Measurements from ENCODE around the gene NOL3. TPM values are rescaled to one million over a fixed set of nuclear protein-coding genes. Genes with fewer than 3 reads are reported as not detected.

Gene NOL3
- total RNA-seq, 1 donor from 2014 or later = 55.6 TPM

GRCh38 chr16:67182288-67182687, 11.9 kb downstream of the NOL3 start:
- Histone ChIP-seq H3K9me3 (no peaks in the 10 kb centered on the region), H3K27me3 (ENCODE audit: low read depth) (no peaks in the 10 kb centered on the region), H3K27ac (no peak overlapping the region), H3K36me3 (no peaks in the 10 kb centered on the region), H3K4me3 (no peak overlapping the region), H3K4me1 (peaks cover 61% of the 10 kb centered on the region)
- no peak for TF ChIP-seq CTCF (IDR thresholded peaks at IDR 0.05)
- no peak for DNase-seq
- ATAC-seq = no peak
- intact Hi-C loops (cut with DNase I) = no loop called here

- DNase-seq = no peak
- Histone ChIP-seq H3K27ac (peak overlapping the region; percentile 94), H3K27me3 (ENCODE audit: low read depth) (no peaks in the 10 kb centered on the region), H3K36me3 (no peaks in the 10 kb centered on the region), H3K4me1 (peaks cover 52% of the 10 kb centered on the region), H3K4me3 (peak overlapping the region; percentile 73), H3K9me3 (no peaks in the 10 kb centered on the region)
- intact Hi-C loops (cut with DNase I) = no loop called here
- TF ChIP-seq CTCF (IDR thresholded peaks at IDR 0.05) = no peak
- ATAC-seq = no peak
These were observed 12.9 kb downstream of the NOL3 start for GRCh38 chr16:67183284-67183626.

- intact Hi-C loops (cut with DNase I) = no loop called here
- ATAC-seq (peak; percentile 96), DNase-seq (peak; percentile 95)
- peak within 1 kb of the TSS; percentile 73 for H3K4me3 ChIP-seq
- no peak for TF ChIP-seq CTCF (IDR thresholded peaks at IDR 0.05)
- no peaks in the 10 kb centered on the region for H3K27me3 ChIP-seq (ENCODE audit: low read depth)
- no peaks in the 10 kb centered on the region for H3K36me3 ChIP-seq
- H3K27ac ChIP-seq = peak within 1 kb of the TSS; percentile 94
- peaks cover 46% of the 10 kb centered on the region for H3K4me1 ChIP-seq
- H3K9me3 ChIP-seq = no peaks in the 10 kb centered on the region
These were observed 13.5 kb downstream of the NOL3 start, which contains the start of gene MATCAP1 for GRCh38 chr16:67183627-67184452. TSS of gene MATCAP1 (minus strand) at chr16:67183963. CDS start at chr16:67180610, 3,353 bp downstream.

GRCh38 chr16:67184453-67184994, 14.2 kb downstream of the NOL3 start:
- Histone ChIP-seq H3K9me3 (no peaks in the 10 kb centered on the region), H3K4me1 (peaks cover 42% of the 10 kb centered on the region), H3K27me3 (ENCODE audit: low read depth) (no peaks in the 10 kb centered on the region), H3K36me3 (no peaks in the 10 kb centered on the region), H3K27ac (peak overlapping the region; percentile 94), H3K4me3 (peak overlapping the region; percentile 73)
- no peak for DNase-seq
- peak; percentile 28 to 39 for ATAC-seq
- no peak for TF ChIP-seq CTCF (IDR thresholded peaks at IDR 0.05)
- intact Hi-C loops (cut with DNase I) = no loop called here

GRCh38 chr16:67184995-67185650, 14.8 kb downstream of the NOL3 start:
- peaks cover 42% of the 10 kb centered on the region for H3K4me1 ChIP-seq
- H3K27me3 ChIP-seq (ENCODE audit: low read depth) = no peaks in the 10 kb centered on the region
- H3K4me3 ChIP-seq = peak overlapping the region; percentile 73

More at GRCh38 chr16:67184995-67185650, 14.8 kb downstream of the NOL3 start:
- no peak overlapping the region for H3K27ac ChIP-seq
- no peaks in the 10 kb centered on the region for H3K9me3 ChIP-seq
- DNase-seq = peak; percentile 94
- peak; percentile 89 for TF ChIP-seq CTCF (IDR thresholded peaks at IDR 0.05)
- peak; percentile 72 to 75 for ATAC-seq
- intact Hi-C loops (cut with DNase I) = no loop called here
- no peaks in the 10 kb centered on the region for H3K36me3 ChIP-seq

Data from lower lobe of right lung (tissue), 2 donors.